HG03060 (cell line): Measurements from ENCODE around the gene ANKRD12.
"Not testable (repeated sequence)": the region's sequence is repeated elsewhere in the genome, so short reads cannot be mapped to it uniquely, and the experiment has no call there.

Source experiments
- ATAC-seq: cut with Tn5 transposase; IDR thresholded peaks from one replicate; pipeline ENCODE4 v1.9.1; 2021; ENCODE audit warnings: low read depth, moderate number of reproducible peaks; ENCODE audit not compliant: unreplicated experiment

Gene ANKRD12

GRCh38 chr18:9221040-9221439, 84.5 kb downstream of the ANKRD12 start:
- no peak for ATAC-seq

- no peak for ATAC-seq
Observed at GRCh38 chr18:9221661-9222060, 85.1 kb downstream of the ANKRD12 start.

- ATAC-seq: no peak
Observed at GRCh38 chr18:9223356-9223755, 86.8 kb downstream of the ANKRD12 start.

- no peak for ATAC-seq
Observed at GRCh38 chr18:9226463-9226862, 89.9 kb downstream of the ANKRD12 start.

GRCh38 chr18:9231852-9232486, 95.4 kb downstream of the ANKRD12 start:
- no peak for ATAC-seq

GRCh38 chr18:9232977-9233376, 96.4 kb downstream of the ANKRD12 start:
- ATAC-seq: no peak

- ATAC-seq: no peak
Observed at GRCh38 chr18:9233771-9234440, 97.3 kb downstream of the ANKRD12 start.

- no peak for ATAC-seq
Observed at GRCh38 chr18:9234528-9234927, 97.9 kb downstream of the ANKRD12 start.

- no peak for ATAC-seq
Observed at GRCh38 chr18:9237981-9238380, 101.4 kb downstream of the ANKRD12 start.

- ATAC-seq: no peak
Observed at GRCh38 chr18:9239720-9240119, 103.1 kb downstream of the ANKRD12 start.

GRCh38 chr18:9240270-9240669, 103.7 kb downstream of the ANKRD12 start:
- no peak for ATAC-seq

GRCh38 chr18:9243029-9243428, 106.4 kb downstream of the ANKRD12 start:
- ATAC-seq: no peak

- no peak for ATAC-seq
Observed at GRCh38 chr18:9244376-9244775, 107.8 kb downstream of the ANKRD12 start.

GRCh38 chr18:9248661-9249060, 112.1 kb downstream of the ANKRD12 start:
- no peak for ATAC-seq

- no peak for ATAC-seq
Observed at GRCh38 chr18:9249254-9249653, 112.7 kb downstream of the ANKRD12 start.

- no peak for ATAC-seq
Observed at GRCh38 chr18:9259173-9259572, 122.6 kb downstream of the ANKRD12 start.

GRCh38 chr18:9260388-9261380, 124.1 kb downstream of the ANKRD12 start:
- ATAC-seq: no peak

GRCh38 chr18:9263264-9263663, 126.7 kb downstream of the ANKRD12 start:
- ATAC-seq: no peak

GRCh38 chr18:9264797-9265196, 128.2 kb downstream of the ANKRD12 start:
- ATAC-seq: not testable (repeated sequence)

- no peak for ATAC-seq
Observed at GRCh38 chr18:9273221-9273620, 136.6 kb downstream of the ANKRD12 start.

GRCh38 chr18:9275890-9276289, 139.3 kb downstream of the ANKRD12 start:
- no peak for ATAC-seq
